ENCODE data around the gene DRC7. TPM values are rescaled to one million over a fixed set of nuclear protein-coding genes. Genes with fewer than 3 reads are reported as not detected.
A peak's percentile ranks its signal among the peaks of the same experiment; 100 is the strongest.

The DRC7 gene
- total RNA-seq, 1 donor from 2014 or later, result 7.4 TPM

- H3K4me3 Mint-ChIP-seq, result no peak overlapping the region
- no peak for TF ChIP-seq CTCF (conservative IDR thresholded peaks at IDR 0.05)
- H3K27me3 Mint-ChIP-seq, result no peaks in the 10 kb centered on the region
- H3K9me3 Mint-ChIP-seq, result no peaks in the 10 kb centered on the region
- no peaks in the 10 kb centered on the region for H3K36me3 Mint-ChIP-seq
- no peak for DNase-seq (ENCODE audit: extremely low spot score, unreplicated experiment)
- no peak overlapping the region for H3K27ac Mint-ChIP-seq
- no peaks in the 10 kb centered on the region for H3K4me1 Mint-ChIP-seq (ENCODE audit: unreplicated experiment)
Measured at GRCh38 chr16:57722651-57723050, 28.0 kb downstream of the DRC7 start.

GRCh38 chr16:57723170-57723569 is 28.6 kb downstream of the DRC7 start:
- no peaks in the 10 kb centered on the region for H3K36me3 Mint-ChIP-seq
- no peak overlapping the region for H3K27ac Mint-ChIP-seq
- no peak for DNase-seq (ENCODE audit: extremely low spot score, unreplicated experiment)
- TF ChIP-seq CTCF (conservative IDR thresholded peaks at IDR 0.05), result peak; percentile 59
- no peaks in the 10 kb centered on the region for H3K4me1 Mint-ChIP-seq (ENCODE audit: unreplicated experiment)
- H3K9me3 Mint-ChIP-seq, result no peaks in the 10 kb centered on the region
- H3K4me3 Mint-ChIP-seq, result no peak overlapping the region
- H3K27me3 Mint-ChIP-seq, result no peaks in the 10 kb centered on the region

GRCh38 chr16:57724531-57724930 is 29.9 kb downstream of the DRC7 start:
- Mint-ChIP-seq H3K27me3 (no peaks in the 10 kb centered on the region), H3K4me1 (ENCODE audit: unreplicated experiment) (no peaks in the 10 kb centered on the region), H3K27ac (no peak overlapping the region), H3K9me3 (no peaks in the 10 kb centered on the region), H3K36me3 (no peaks in the 10 kb centered on the region), H3K4me3 (no peak overlapping the region)
- TF ChIP-seq CTCF (conservative IDR thresholded peaks at IDR 0.05), result no peak
- DNase-seq (ENCODE audit: extremely low spot score, unreplicated experiment), result no peak

GRCh38 chr16:57725151-57725550 is 30.5 kb downstream of the DRC7 start:
- DNase-seq (ENCODE audit: extremely low spot score, unreplicated experiment), result no peak
- H3K27me3 Mint-ChIP-seq, result no peaks in the 10 kb centered on the region
- no peak for TF ChIP-seq CTCF (conservative IDR thresholded peaks at IDR 0.05)
- H3K4me3 Mint-ChIP-seq, result no peak overlapping the region
- no peaks in the 10 kb centered on the region for H3K4me1 Mint-ChIP-seq (ENCODE audit: unreplicated experiment)
- no peaks in the 10 kb centered on the region for H3K36me3 Mint-ChIP-seq
- no peak overlapping the region for H3K27ac Mint-ChIP-seq
- H3K9me3 Mint-ChIP-seq, result no peaks in the 10 kb centered on the region

GRCh38 chr16:57725554-57725953 is 30.9 kb downstream of the DRC7 start:
- no peaks in the 10 kb centered on the region for H3K27me3 Mint-ChIP-seq

More at GRCh38 chr16:57725554-57725953, 30.9 kb downstream of the DRC7 start:
- Mint-ChIP-seq H3K4me1 (ENCODE audit: unreplicated experiment) (no peaks in the 10 kb centered on the region), H3K36me3 (no peaks in the 10 kb centered on the region), H3K9me3 (no peaks in the 10 kb centered on the region), H3K4me3 (no peak overlapping the region), H3K27ac (no peak overlapping the region)
- DNase-seq (ENCODE audit: extremely low spot score, unreplicated experiment), result no peak
- TF ChIP-seq CTCF (conservative IDR thresholded peaks at IDR 0.05), result no peak
